ENCODE results near the gene GASK1A. TPM values are rescaled to one million over a fixed set of nuclear protein-coding genes. Genes with fewer than 3 reads are reported as not detected.
"Not testable (repeated sequence)": the region's sequence is repeated elsewhere in the genome, so short reads cannot be mapped to it uniquely, and the experiment has no call there.

Gene GASK1A
- polyA plus RNA-seq, 2 of the 4 experiments (the other 2 are of a cell fraction), result not detected

DNA sequence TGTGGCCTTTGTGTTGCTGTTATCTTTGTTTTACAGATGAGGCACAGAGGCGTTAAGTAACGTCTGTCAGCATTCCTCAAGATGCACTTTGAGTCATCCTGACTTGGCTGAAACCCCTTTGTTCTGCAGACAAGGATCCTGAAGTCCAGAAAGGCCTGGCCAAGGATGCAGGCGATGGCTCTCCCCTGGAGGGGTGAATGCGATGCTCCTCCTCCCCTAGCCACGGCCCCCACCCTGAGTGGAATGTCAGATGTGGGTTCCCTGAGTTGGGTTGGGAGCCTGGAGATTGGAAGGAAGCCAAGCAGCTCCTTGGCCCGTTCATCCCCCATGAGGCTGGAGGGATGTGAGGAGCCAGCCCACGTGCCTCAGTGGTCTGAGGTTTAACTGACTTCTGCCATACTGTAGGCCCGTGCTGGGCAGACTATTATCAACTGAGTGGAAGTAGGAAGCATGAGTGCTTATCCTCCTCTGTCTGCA is 83.5 kb downstream of the GASK1A start:
- ATAC-seq (no peak), DNase-seq (ENCODE audit: low read depth in 1 of 2, low spot score in 1 of 2) (no peak), FAIRE-seq (no peak)
- H3K4me3 ChIP-seq, result no peak overlapping the region
- WGBS (ENCODE audit: missing lambda C conversion rate), result 45% methylated on average over 3 of the region's 8 CpGs
- CTCF ChIA-PET, result no interaction called here
- H3K27ac ChIP-seq, result no peak overlapping the region
- no peaks in the 10 kb centered on the region for H3K4me1 ChIP-seq
- POLR2A ChIA-PET, result no interaction called here
- H3K4me2 ChIP-seq, result no peak overlapping the region
- TF ChIP-seq EHF (CRISPR knock-in tag; IDR thresholded peaks at IDR 0.05) (no peak), GATA3 (IDR thresholded peaks at IDR 0.05; ENCODE audit: borderline replicate concordance) (no peak), RCOR1 (IDR thresholded peaks at IDR 0.05; ENCODE audit: low read depth, low read length) (no peak), MAZ (IDR thresholded peaks at IDR 0.05; ENCODE audit: borderline replicate concordance, low read depth, low read length) (no peak), PHF8 (IDR thresholded peaks at IDR 0.05; ENCODE audit: borderline replicate concordance, low read depth) (no peak), PBX3 (IDR thresholded peaks at IDR 0.05) (no peak), ZFP36 (IDR thresholded peaks at IDR 0.05; ENCODE audit: borderline replicate concordance, partially characterized antibody) (no peak), FOSL2 (IDR thresholded peaks at IDR 0.05) (no peak), FOSL2 (CRISPR knock-in tag; IDR thresholded peaks at IDR 0.05) (no peak), POLR2AphosphoS2 (conservative IDR thresholded peaks at IDR 0.05; ENCODE audit: low read length) (no peak), ATOH8 (CRISPR knock-in tag; IDR thresholded peaks at IDR 0.05; ENCODE audit: low read depth) (no peak), FOSB (CRISPR knock-in tag; IDR thresholded peaks at IDR 0.05) (no peak)
- H3K9me3 ChIP-seq, result no peaks in the 10 kb centered on the region

- TF ChIP-seq, protein P1, sequence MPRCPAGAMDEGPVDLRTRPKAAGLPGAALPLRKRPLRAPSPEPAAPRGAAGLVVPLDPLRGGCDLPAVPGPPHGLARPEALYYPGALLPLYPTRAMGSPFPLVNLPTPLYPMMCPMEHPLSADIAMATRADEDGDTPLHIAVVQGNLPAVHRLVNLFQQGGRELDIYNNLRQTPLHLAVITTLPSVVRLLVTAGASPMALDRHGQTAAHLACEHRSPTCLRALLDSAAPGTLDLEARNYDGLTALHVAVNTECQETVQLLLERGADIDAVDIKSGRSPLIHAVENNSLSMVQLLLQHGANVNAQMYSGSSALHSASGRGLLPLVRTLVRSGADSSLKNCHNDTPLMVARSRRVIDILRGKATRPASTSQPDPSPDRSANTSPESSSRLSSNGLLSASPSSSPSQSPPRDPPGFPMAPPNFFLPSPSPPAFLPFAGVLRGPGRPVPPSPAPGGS (IDR thresholded peaks at IDR 0.05), result no peak
- TF ChIP-seq ESRRA (IDR thresholded peaks at IDR 0.05; ENCODE audit: borderline replicate concordance, low read length) (no peak), EHF (CRISPR knock-in tag; IDR thresholded peaks at IDR 0.05) (no peak), FOXS1 (CRISPR knock-in tag; IDR thresholded peaks at IDR 0.05) (no peak), HOXB5 (CRISPR knock-in tag; IDR thresholded peaks at IDR 0.05) (no peak), ZSCAN20 (CRISPR knock-in tag; IDR thresholded peaks at IDR 0.05) (no peak), KDM1A (IDR thresholded peaks at IDR 0.05; ENCODE audit: low read depth) (no peak), ZC3H11A (IDR thresholded peaks at IDR 0.05) (no peak), MAZ (IDR thresholded peaks at IDR 0.05; ENCODE audit: borderline replicate concordance, low read depth, low read length) (no peak), POLR2AphosphoS2 (conservative IDR thresholded peaks at IDR 0.05; ENCODE audit: low read length) (no peak), RFX5 (IDR thresholded peaks at IDR 0.05) (no peak), CEBPB (IDR thresholded peaks at IDR 0.05) (no peak), RAD21 (conservative IDR thresholded peaks at IDR 0.05 in 1 of 2, IDR thresholded peaks at IDR 0.05 in 1 of 2) (no peak), SMC3 (IDR thresholded peaks at IDR 0.05) (no peak), BHLHE40 (IDR thresholded peaks at IDR 0.05; ENCODE audit: low read depth, low read length) (no peak), RCOR1 (IDR thresholded peaks at IDR 0.05; ENCODE audit: low read depth, low read length) (no peak), EP300 (IDR thresholded peaks at IDR 0.05) (no peak), POLR2A (IDR thresholded peaks at IDR 0.05; ENCODE audit: low read length) (no peak)
- TF ChIP-seq, protein P2, sequence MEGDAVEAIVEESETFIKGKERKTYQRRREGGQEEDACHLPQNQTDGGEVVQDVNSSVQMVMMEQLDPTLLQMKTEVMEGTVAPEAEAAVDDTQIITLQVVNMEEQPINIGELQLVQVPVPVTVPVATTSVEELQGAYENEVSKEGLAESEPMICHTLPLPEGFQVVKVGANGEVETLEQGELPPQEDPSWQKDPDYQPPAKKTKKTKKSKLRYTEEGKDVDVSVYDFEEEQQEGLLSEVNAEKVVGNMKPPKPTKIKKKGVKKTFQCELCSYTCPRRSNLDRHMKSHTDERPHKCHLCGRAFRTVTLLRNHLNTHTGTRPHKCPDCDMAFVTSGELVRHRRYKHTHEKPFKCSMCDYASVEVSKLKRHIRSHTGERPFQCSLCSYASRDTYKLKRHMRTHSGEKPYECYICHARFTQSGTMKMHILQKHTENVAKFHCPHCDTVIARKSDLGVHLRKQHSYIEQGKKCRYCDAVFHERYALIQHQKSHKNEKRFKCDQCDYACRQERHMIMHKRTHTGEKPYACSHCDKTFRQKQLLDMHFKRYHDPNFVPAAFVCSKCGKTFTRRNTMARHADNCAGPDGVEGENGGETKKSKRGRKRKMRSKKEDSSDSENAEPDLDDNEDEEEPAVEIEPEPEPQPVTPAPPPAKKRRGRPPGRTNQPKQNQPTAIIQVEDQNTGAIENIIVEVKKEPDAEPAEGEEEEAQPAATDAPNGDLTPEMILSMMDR (IDR thresholded peaks at IDR 0.05), result no peak
- TF ChIP-seq, protein P3, sequence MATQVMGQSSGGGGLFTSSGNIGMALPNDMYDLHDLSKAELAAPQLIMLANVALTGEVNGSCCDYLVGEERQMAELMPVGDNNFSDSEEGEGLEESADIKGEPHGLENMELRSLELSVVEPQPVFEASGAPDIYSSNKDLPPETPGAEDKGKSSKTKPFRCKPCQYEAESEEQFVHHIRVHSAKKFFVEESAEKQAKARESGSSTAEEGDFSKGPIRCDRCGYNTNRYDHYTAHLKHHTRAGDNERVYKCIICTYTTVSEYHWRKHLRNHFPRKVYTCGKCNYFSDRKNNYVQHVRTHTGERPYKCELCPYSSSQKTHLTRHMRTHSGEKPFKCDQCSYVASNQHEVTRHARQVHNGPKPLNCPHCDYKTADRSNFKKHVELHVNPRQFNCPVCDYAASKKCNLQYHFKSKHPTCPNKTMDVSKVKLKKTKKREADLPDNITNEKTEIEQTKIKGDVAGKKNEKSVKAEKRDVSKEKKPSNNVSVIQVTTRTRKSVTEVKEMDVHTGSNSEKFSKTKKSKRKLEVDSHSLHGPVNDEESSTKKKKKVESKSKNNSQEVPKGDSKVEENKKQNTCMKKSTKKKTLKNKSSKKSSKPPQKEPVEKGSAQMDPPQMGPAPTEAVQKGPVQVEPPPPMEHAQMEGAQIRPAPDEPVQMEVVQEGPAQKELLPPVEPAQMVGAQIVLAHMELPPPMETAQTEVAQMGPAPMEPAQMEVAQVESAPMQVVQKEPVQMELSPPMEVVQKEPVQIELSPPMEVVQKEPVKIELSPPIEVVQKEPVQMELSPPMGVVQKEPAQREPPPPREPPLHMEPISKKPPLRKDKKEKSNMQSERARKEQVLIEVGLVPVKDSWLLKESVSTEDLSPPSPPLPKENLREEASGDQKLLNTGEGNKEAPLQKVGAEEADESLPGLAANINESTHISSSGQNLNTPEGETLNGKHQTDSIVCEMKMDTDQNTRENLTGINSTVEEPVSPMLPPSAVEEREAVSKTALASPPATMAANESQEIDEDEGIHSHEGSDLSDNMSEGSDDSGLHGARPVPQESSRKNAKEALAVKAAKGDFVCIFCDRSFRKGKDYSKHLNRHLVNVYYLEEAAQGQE (IDR thresholded peaks at IDR 0.05), result no peak
- no peak for FAIRE-seq
- POLR2A ChIA-PET, result no interaction called here
- CTCF ChIA-PET, result no interaction called here
- H3K9me3 ChIP-seq, result no peaks in the 10 kb centered on the region
- no peak overlapping the region for H3K4me3 ChIP-seq
- no peak for ATAC-seq
- no peak overlapping the region for H3K4me2 ChIP-seq
- WGBS (ENCODE audit: missing lambda C conversion rate), result 70% methylated on average over 4 of the region's 5 CpGs
- DNase-seq (ENCODE audit: low read depth in 1 of 2, low spot score in 1 of 2), result no peak
- H3K27ac ChIP-seq, result no peak overlapping the region
- H3K4me1 ChIP-seq, result no peaks in the 10 kb centered on the region
Observed at GRCh38 chr3:43063114-43063513, 84.0 kb downstream of the GASK1A start.

DNA sequence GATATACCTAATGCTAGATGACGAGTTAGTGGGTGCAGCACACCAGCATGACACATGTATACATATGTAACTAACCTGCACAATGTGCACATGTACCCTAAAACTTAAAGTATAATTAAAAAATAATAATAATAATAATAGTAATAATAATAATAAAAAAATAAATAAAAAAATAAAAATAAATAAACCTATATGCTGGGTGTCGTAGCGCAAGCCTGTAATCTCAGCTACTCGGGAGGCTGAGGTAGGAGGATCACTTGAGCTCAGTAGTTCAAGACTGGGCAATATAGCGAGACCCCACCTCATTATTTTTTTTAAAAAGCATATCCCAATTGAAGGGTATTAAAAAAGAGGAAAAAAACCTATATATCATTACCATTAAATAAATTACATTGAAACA is 91.6 kb downstream of the GASK1A start:
- ATAC-seq; FAIRE-seq; H3K9me3 ChIP-seq; H3K4me2 ChIP-seq; H3K4me1 ChIP-seq; DNase-seq (ENCODE audit: low read depth in 1 of 2, low spot score in 1 of 2); POLR2A ChIA-PET; H3K27ac ChIP-seq; H3K4me3 ChIP-seq: not testable (repeated sequence)
- 53% methylated on average over 4 of the region's 5 CpGs for WGBS (ENCODE audit: missing lambda C conversion rate)
- CTCF ChIA-PET, result interaction anchor here (1.2 kb wide), 1 partner anchor 33 kb away, joined by 3 read pairs; no protein-coding TSS in a partner anchor

All from A549 (cell line).